ENCODE measurements around the gene PAPOLG. TPM values are rescaled to one million over a fixed set of nuclear protein-coding genes. Genes with fewer than 3 reads are reported as not detected.

The PAPOLG gene
- total and polyA plus RNA-seq, 12 donors: 4.5 to 18.5 (median 10.6) TPM

GRCh38 chr2:60779426-60779825, 23.4 kb downstream of the PAPOLG start:
- Histone ChIP-seq H3K9me3 (replicated peaks in 1 of 3) (no peaks in the 10 kb centered on the region), H3K4me1 (replicated peaks in 1 of 2) (no peaks in the 10 kb centered on the region), H3K36me3 (replicated peaks in 1 of 2) (peaks cover 0 to 72% of the 10 kb centered on the region in 2 donors), H3K27ac (no peak overlapping the region), H3K27me3 (no peaks in the 10 kb centered on the region), H3K4me3 (no peak overlapping the region)
- no peak for TF ChIP-seq POLR2A (IDR thresholded peaks at IDR 0.05)
- no peak for TF ChIP-seq CTCF (IDR thresholded peaks at IDR 0.05)
- 89 to 98% (median 92%) methylated on average over 5 of the region's 5 CpGs for WGBS, 4 donors
- intact Hi-C loops (cut with DNase I): no loop called here
- DNase-seq: no peak

- Histone ChIP-seq H3K4me1 (replicated peaks in 1 of 2) (no peaks in the 10 kb centered on the region), H3K9me3 (replicated peaks in 1 of 3) (no peaks in the 10 kb centered on the region), H3K27ac (peak overlapping the region in 2 of 5 donors; percentile 26 to 54), H3K36me3 (replicated peaks in 1 of 2) (peaks cover 0 to 70% of the 10 kb centered on the region in 2 donors), H3K27me3 (no peaks in the 10 kb centered on the region), H3K4me3 (no peak overlapping the region)
- no peak for DNase-seq
- TF ChIP-seq POLR2A (IDR thresholded peaks at IDR 0.05): no peak
- no peak for TF ChIP-seq CTCF (IDR thresholded peaks at IDR 0.05)
- WGBS, 4 donors: 64 to 78% (median 71%) methylated on average over 3 of the region's 3 CpGs
- intact Hi-C loops (cut with DNase I): no loop called here
These were observed 24.7 kb downstream of the PAPOLG start for GRCh38 chr2:60780721-60781120.

GRCh38 chr2:60793169-60793568, 37.1 kb downstream of the PAPOLG start:
- no peak for TF ChIP-seq POLR2A (IDR thresholded peaks at IDR 0.05)
- TF ChIP-seq CTCF (IDR thresholded peaks at IDR 0.05): no peak
- H3K4me3 ChIP-seq: no peak overlapping the region
- intact Hi-C loops (cut with DNase I): loop anchor here in 1 of 2 donors (5.0 kb wide), 1 partner anchor 209 kb away; no protein-coding TSS in a partner anchor
- DNase-seq: no peak
- WGBS, 4 donors: 92 to 98% (median 94%) methylated on average over 2 of the region's 2 CpGs
- peaks cover 0 to 70% of the 10 kb centered on the region in 2 donors for H3K36me3 ChIP-seq (replicated peaks in 1 of 2)
- H3K4me1 ChIP-seq (replicated peaks in 1 of 2): no peaks in the 10 kb centered on the region
- no peak overlapping the region for H3K27ac ChIP-seq
- no peaks in the 10 kb centered on the region for H3K9me3 ChIP-seq (replicated peaks in 1 of 3)
- no peaks in the 10 kb centered on the region for H3K27me3 ChIP-seq

DNA sequence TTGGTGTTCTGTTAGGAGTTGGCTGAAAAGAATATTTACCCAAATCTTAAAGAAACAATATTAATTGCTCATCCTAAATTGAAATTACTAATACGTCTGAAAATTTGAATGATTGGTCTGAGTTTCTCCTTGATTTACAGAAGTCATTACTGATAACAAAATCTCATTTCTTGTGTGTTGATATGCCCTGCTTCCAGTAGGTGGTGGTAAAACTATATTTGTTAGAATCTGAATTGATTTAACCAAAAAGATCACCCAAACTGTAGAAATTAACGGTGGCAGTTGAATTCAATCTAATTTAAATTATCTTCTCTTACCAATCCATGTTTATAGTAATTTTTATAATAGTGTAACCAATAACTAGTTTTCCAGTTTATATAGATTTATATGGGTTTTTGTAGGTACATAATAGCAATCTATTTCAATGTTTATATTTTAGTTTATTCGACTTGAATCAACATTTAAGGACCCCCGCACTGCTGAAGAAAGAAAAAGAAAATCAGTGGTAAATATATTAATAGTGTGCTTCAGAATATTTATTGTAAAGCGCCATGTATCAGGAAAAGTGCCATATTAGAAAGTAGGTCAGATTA, 38.3 kb downstream of the PAPOLG start:
- peaks cover 0 to 66% of the 10 kb centered on the region in 2 donors for H3K36me3 ChIP-seq (replicated peaks in 1 of 2)

More for the DNA sequence above, 38.3 kb downstream of the PAPOLG start:
- Histone ChIP-seq H3K27me3 (no peaks in the 10 kb centered on the region), H3K4me1 (replicated peaks in 1 of 2) (no peaks in the 10 kb centered on the region), H3K4me3 (no peak overlapping the region), H3K27ac (no peak overlapping the region), H3K9me3 (replicated peaks in 1 of 3) (no peaks in the 10 kb centered on the region)
- WGBS, 4 donors: 61 to 67% (median 64%) methylated on average over 5 of the region's 5 CpGs
- TF ChIP-seq CTCF (IDR thresholded peaks at IDR 0.05) (peak; percentile 17 to 67 (median 53)), POLR2A (IDR thresholded peaks at IDR 0.05) (no peak)
- DNase-seq: no peak
- intact Hi-C loops (cut with DNase I): loop anchor here in 1 of 2 donors (5.0 kb wide), 1 partner anchor 208 kb away; no protein-coding TSS in a partner anchor
